ENCODE measurements around the gene MTREX. TPM values are rescaled to one million over a fixed set of nuclear protein-coding genes. Genes with fewer than 3 reads are reported as not detected.

MTREX gene
- total RNA-seq, 1 donor from 2014 or later, result 35.7 TPM

DNA sequence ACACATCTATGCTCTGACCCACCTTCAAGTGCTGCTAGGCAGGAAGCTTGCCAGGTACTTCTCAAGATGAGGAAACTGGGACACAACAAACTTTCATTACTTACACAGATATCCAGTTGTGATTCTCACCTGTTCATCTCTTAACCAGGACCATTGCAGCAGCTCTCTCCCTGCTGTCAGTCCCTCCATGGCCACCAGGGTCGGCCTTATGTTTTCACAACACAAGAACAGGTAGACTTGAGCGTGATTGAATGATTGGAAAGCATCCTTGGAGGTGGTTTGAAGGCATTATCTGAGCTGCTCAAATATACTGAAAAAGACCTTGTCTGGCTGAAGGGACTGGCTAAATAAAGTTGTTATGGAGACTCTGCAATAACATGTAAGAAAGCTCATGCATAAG is 94.4 kb downstream of the MTREX start:
- DNase-seq (ENCODE audit: low read depth), result no peak
- Histone ChIP-seq H3K36me3 (ENCODE audit: control insufficient read depth, insufficient read depth, low read length) (peaks cover 2% of the 10 kb centered on the region), H3K27me3 (ENCODE audit: control insufficient read depth, insufficient read depth, low read length) (no peaks in the 10 kb centered on the region), H3K4me3 (ENCODE audit: low read depth, low read length) (no peak overlapping the region)
- TF ChIP-seq CTCF (IDR thresholded peaks at IDR 0.05; ENCODE audit: insufficient read depth, low read length, poor library complexity, severe bottlenecking), result no peak

GRCh38 chr5:55406292-55406691 is 98.5 kb downstream of the MTREX start:
- DNase-seq (ENCODE audit: low read depth), result no peak
- Histone ChIP-seq H3K36me3 (ENCODE audit: control insufficient read depth, insufficient read depth, low read length) (peaks cover 2% of the 10 kb centered on the region), H3K27me3 (ENCODE audit: control insufficient read depth, insufficient read depth, low read length) (no peaks in the 10 kb centered on the region), H3K4me3 (ENCODE audit: low read depth, low read length) (no peak overlapping the region)
- TF ChIP-seq CTCF (IDR thresholded peaks at IDR 0.05; ENCODE audit: insufficient read depth, low read length, poor library complexity, severe bottlenecking), result no peak

GRCh38 chr5:55407059-55407684 is 99.4 kb downstream of the MTREX start:
- DNase-seq (ENCODE audit: low read depth), result no peak
- no peaks in the 10 kb centered on the region for H3K27me3 ChIP-seq (ENCODE audit: control insufficient read depth, insufficient read depth, low read length)
- no peak overlapping the region for H3K4me3 ChIP-seq (ENCODE audit: low read depth, low read length)
- peaks cover 2% of the 10 kb centered on the region for H3K36me3 ChIP-seq (ENCODE audit: control insufficient read depth, insufficient read depth, low read length)
- TF ChIP-seq CTCF (IDR thresholded peaks at IDR 0.05; ENCODE audit: insufficient read depth, low read length, poor library complexity, severe bottlenecking), result peak; percentile 64

DNA sequence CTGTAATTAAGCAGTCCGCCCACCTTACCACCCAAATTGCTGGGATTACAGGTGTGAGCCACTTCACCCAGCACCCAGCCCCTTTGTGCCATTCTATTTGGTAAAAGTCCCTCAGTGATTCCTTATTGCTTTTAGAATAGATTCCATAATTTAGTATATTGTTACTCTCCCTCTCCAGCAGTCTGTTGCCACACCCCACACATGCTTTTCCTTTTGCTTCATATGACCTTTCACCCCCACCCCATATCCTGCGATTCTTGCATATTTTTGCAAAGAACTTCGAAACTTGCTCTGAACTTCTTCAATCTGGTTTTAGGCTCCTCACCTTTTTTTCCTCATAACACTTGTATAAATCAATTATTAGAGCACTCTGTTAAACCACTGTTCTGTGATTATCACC is 100.2 kb downstream of the MTREX start:
- Histone ChIP-seq H3K36me3 (ENCODE audit: control insufficient read depth, insufficient read depth, low read length) (peaks cover 2% of the 10 kb centered on the region), H3K27me3 (ENCODE audit: control insufficient read depth, insufficient read depth, low read length) (no peaks in the 10 kb centered on the region), H3K4me3 (ENCODE audit: low read depth, low read length) (no peak overlapping the region)
- no peak for TF ChIP-seq CTCF (IDR thresholded peaks at IDR 0.05; ENCODE audit: insufficient read depth, low read length, poor library complexity, severe bottlenecking)
- DNase-seq (ENCODE audit: low read depth), result no peak

- Histone ChIP-seq H3K4me3 (ENCODE audit: low read depth, low read length) (no peak overlapping the region), H3K36me3 (ENCODE audit: control insufficient read depth, insufficient read depth, low read length) (peaks cover 2% of the 10 kb centered on the region), H3K27me3 (ENCODE audit: control insufficient read depth, insufficient read depth, low read length) (no peaks in the 10 kb centered on the region)
- TF ChIP-seq CTCF (IDR thresholded peaks at IDR 0.05; ENCODE audit: insufficient read depth, low read length, poor library complexity, severe bottlenecking), result no peak
- no peak for DNase-seq (ENCODE audit: low read depth)
Measured at GRCh38 chr5:55409775-55410174, 102.0 kb downstream of the MTREX start.

DNA sequence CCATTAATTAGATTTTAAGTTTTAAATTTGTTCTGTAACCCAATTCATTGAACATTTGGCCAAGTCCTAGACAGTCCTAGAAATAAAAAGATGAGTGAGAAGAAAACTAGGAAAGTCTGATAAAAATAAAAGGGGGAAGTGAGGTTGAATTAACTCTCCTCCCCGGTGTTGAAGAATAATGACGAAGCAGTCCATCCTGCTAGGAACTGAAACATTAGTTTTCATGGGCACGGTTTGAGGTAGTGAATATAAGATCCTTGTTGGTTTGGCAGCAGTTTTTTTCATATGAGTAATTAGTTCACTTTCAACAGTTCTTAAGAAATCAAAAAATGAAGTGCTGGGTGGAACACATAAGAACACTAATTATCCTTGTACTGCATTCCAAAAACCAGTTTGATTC is 103.1 kb downstream of the MTREX start:
- Histone ChIP-seq H3K4me3 (ENCODE audit: low read depth, low read length) (no peak overlapping the region), H3K36me3 (ENCODE audit: control insufficient read depth, insufficient read depth, low read length) (peaks cover 2% of the 10 kb centered on the region), H3K27me3 (ENCODE audit: control insufficient read depth, insufficient read depth, low read length) (no peaks in the 10 kb centered on the region)
- no peak for TF ChIP-seq CTCF (IDR thresholded peaks at IDR 0.05; ENCODE audit: insufficient read depth, low read length, poor library complexity, severe bottlenecking)
- no peak for DNase-seq (ENCODE audit: low read depth)
